Measurements from ENCODE around the gene RPS6KA3.

The RPS6KA3 gene

DNA sequence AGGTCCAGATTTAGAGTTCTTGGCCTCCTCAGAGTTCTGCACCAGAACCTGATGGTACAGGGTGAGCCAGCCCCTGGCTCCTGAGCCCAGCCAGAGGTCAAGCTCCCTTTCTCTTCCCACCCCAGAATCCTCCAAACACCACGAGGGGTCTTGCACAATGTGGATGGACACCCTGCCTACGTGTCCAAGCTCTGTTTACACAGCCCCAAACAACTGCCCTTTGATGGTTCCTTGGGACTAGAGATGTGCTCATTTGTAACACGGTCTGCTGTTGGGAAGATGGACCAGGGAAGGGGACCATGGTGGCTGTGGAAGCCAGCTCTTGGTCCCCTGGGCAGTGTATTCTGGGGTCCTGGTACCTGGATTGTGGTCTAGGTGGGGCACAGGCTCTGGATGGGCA lies 40.0 kb upstream of the RPS6KA3 start:
- DNase-seq (ENCODE audit: low read depth), result no peak
- TF ChIP-seq, protein P1, sequence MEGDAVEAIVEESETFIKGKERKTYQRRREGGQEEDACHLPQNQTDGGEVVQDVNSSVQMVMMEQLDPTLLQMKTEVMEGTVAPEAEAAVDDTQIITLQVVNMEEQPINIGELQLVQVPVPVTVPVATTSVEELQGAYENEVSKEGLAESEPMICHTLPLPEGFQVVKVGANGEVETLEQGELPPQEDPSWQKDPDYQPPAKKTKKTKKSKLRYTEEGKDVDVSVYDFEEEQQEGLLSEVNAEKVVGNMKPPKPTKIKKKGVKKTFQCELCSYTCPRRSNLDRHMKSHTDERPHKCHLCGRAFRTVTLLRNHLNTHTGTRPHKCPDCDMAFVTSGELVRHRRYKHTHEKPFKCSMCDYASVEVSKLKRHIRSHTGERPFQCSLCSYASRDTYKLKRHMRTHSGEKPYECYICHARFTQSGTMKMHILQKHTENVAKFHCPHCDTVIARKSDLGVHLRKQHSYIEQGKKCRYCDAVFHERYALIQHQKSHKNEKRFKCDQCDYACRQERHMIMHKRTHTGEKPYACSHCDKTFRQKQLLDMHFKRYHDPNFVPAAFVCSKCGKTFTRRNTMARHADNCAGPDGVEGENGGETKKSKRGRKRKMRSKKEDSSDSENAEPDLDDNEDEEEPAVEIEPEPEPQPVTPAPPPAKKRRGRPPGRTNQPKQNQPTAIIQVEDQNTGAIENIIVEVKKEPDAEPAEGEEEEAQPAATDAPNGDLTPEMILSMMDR (IDR thresholded peaks at IDR 0.05; ENCODE audit: low read depth, low read length, missing control alignments), result no peak
- in situ Hi-C loops (cut with HindIII; ENCODE audit: low sequenced_read_pairs), result no loop called here

DNA sequence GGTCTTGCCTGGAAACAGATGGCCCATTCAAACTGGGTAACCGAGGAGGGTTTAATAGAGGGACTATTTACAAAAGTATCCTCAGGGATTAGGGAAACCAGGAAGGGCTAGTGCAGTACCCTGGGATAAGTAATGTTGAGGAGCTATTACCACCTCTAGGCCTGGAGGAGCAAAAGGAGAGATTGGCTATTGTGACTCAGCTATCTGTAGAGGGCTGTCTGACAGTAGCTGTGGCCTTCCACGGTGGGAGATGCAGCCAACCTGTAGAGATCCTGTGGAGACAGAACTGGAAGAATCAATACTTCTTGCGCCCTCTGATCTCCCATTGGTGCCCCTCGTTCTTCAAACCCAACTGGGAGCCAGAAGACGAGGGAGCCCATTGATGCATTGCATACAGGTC lies 34.1 kb upstream of the RPS6KA3 start:
- in situ Hi-C loops (cut with HindIII; ENCODE audit: low sequenced_read_pairs), result no loop called here
- H3K4me3 ChIP-seq (ENCODE audit: low read depth, low read length), result no peak overlapping the region
- DNase-seq (ENCODE audit: low read depth), result no peak
- TF ChIP-seq, protein P1 (IDR thresholded peaks at IDR 0.05; ENCODE audit: low read depth, low read length, missing control alignments), result no peak

More for the DNA sequence above, 40.0 kb upstream of the RPS6KA3 start:
- H3K4me3 ChIP-seq (ENCODE audit: low read depth, low read length), result no peak overlapping the region

DNA sequence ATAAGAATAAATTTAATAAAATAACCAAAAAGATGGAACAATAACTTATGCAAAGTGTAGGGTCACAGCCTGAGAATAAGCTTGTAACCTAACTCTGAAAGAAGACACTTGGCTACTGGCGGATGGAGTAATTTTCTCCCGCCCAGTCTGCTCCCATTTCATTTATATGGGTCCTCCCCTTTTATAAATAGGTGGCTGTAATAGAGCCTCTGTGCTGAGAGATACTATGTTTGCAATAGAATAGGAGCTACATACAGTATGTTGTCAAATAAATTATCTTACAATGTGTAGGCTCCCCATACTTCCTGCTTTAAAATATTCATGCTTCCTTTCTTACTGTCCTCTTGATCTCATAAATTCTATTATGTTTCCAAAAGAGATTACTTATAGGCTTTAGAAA lies 28.2 kb upstream of the RPS6KA3 start:
- in situ Hi-C loops (cut with HindIII; ENCODE audit: low sequenced_read_pairs), result no loop called here
- H3K4me3 ChIP-seq (ENCODE audit: low read depth, low read length), result no peak overlapping the region
- DNase-seq (ENCODE audit: low read depth), result no peak
- TF ChIP-seq, protein P1 (IDR thresholded peaks at IDR 0.05; ENCODE audit: low read depth, low read length, missing control alignments), result no peak

DNA sequence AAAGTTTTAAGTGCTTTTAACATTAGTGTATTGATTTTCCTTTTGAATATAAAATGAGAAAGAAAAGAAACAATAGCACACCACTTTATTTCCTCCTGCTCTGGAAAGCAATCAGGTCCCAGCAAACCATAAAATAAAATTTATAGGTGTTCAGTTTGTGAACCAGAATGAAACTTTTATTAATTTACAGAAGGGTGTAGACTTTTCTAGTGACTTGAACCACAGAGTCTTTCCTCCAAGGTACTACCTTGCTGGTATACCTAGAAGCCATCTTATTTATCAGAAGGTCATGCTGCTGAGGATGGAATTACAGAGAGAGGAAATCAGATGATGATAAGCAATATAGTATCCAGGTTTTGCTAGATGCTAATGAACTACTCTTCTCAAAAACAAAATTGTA lies 27.6 kb upstream of the RPS6KA3 start:
- in situ Hi-C loops (cut with HindIII; ENCODE audit: low sequenced_read_pairs), result no loop called here
- no peak overlapping the region for H3K4me3 ChIP-seq (ENCODE audit: low read depth, low read length)
- TF ChIP-seq, protein P1 (IDR thresholded peaks at IDR 0.05; ENCODE audit: low read depth, low read length, missing control alignments), result no peak
- DNase-seq (ENCODE audit: low read depth), result no peak

DNA sequence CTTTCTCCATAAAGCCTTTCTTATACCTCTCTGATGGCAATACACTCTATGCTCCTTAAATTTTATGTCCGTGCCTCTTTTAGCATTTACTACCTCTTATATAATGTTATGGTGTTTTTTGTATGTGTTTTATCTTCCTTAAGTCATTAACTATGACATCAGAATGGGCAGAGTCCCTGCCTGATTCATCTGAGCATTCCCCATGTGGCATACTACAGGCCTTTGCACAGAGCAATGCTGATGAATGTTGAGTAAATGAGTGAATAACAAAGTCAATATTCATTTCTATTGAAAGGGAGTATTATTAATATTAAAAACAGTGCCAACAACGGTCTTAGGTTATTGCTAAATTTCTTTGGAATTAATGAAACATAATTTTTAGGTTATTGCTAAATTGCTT lies 18.8 kb upstream of the RPS6KA3 start:
- TF ChIP-seq, protein P1 (IDR thresholded peaks at IDR 0.05; ENCODE audit: low read depth, low read length, missing control alignments), result no peak
- in situ Hi-C loops (cut with HindIII; ENCODE audit: low sequenced_read_pairs), result no loop called here
- DNase-seq (ENCODE audit: low read depth), result no peak
- no peak overlapping the region for H3K4me3 ChIP-seq (ENCODE audit: low read depth, low read length)

DNA sequence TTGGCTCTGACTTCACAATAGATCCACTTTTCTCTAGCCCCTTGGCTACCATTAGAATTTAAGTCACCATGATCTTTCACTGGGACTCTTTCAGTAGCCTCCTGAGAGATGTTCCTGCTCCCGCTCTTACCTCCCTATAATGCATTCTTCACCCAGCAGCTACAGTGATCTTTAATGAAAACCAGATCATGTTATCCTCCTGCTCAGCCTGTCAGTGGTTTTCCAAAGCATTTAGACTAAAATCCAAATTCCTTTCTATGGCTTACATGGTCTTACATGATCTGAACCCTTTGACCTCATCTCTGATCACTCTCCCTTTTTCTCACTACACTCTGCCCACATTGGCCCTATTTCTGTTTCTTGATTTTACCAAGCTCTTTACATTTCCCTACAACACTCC lies 18.3 kb upstream of the RPS6KA3 start:
- no peak for DNase-seq (ENCODE audit: low read depth)
- no peak overlapping the region for H3K4me3 ChIP-seq (ENCODE audit: low read depth, low read length)
- TF ChIP-seq, protein P1 (IDR thresholded peaks at IDR 0.05; ENCODE audit: low read depth, low read length, missing control alignments), result no peak
- in situ Hi-C loops (cut with HindIII; ENCODE audit: low sequenced_read_pairs), result no loop called here

DNA sequence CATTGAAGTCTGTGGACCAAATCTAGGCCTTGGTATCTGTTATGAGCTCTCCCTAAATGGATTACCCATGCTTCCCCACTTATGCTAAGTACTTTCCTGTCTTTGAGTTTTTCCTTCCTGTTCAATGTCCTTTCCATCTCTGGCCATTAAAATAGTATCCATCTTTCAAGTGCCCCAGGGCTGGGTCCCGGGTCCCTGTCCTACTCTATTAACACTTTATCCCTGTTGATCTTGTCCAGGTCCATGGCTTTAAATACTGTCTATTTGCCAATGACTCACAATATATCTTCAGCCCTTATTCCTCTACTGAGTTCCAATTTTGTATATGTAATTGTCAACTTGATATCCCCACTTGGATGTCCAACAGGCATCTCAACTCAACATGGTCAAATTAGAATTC lies 17.7 kb upstream of the RPS6KA3 start:
- TF ChIP-seq, protein P1 (IDR thresholded peaks at IDR 0.05; ENCODE audit: low read depth, low read length, missing control alignments), result no peak
- no peak for DNase-seq (ENCODE audit: low read depth)
- H3K4me3 ChIP-seq (ENCODE audit: low read depth, low read length), result no peak overlapping the region
- in situ Hi-C loops (cut with HindIII; ENCODE audit: low sequenced_read_pairs), result no loop called here
